CD4-positive, alpha-beta T cell (primary cell): ENCODE measurements around the gene PDE3B. TPM values are rescaled to one million over a fixed set of nuclear protein-coding genes. Genes with fewer than 3 reads are reported as not detected.

ENCODE experiments used
- ATAC-seq: fragments of 200-7000 bp; cut with Tn5 transposase; one replicate; pipeline ENCODE4 v1.10.0; 2022; ENCODE audit warnings: mild to moderate bottlenecking; ENCODE audit not compliant: poor library complexity
- CTCF ChIA-PET: fragments of 350-600 bp; sonication (Branson Sonifier 250); formaldehyde crosslinking; loops from one replicate; lab custom pipeline; 2021; ENCODE audit warnings: antibody characterized with exemption, inconsistent platforms; lab: Charles Lee
- POLR2A ChIA-PET: fragments of 350-600 bp; sonication (Branson Sonifier 250); formaldehyde crosslinking; loops from one replicate; lab custom pipeline; 2021; ENCODE audit warnings: antibody characterized with exemption, inconsistent platforms; lab: Charles Lee
- DNase-seq, 14 experiments: peaks; one replicate each; pipeline ENCODE4 v3.0.0-alpha.2; 2013 to 2020; ENCODE audit warnings: mixed read lengths in 2 of 14
- H3K27ac ChIP-seq, 2 donors: one replicate each; pipeline versions ENCODE4 v1.5.1 to v1.7.0; 2013; ENCODE audit warnings: low read length in 2 of 2, low read depth in 1 of 2, mild to moderate bottlenecking in 1 of 2
- H3K27me3 ChIP-seq, 2 experiments: 1 replicate in 1 of 2; 2 replicates in 1 of 2; pipeline versions ENCODE4 v1.6.1 to v1.7.0; 2013; ENCODE audit warnings: low read length in 2 of 2, control low read depth in 1 of 2, mild to moderate bottlenecking in 1 of 2, moderate library complexity in 1 of 2; ENCODE audit not compliant: insufficient read depth in 2 of 2, control insufficient read depth in 1 of 2
- H3K36me3 ChIP-seq: one replicate; pipeline ENCODE4 v1.6.1; 2013; ENCODE audit warnings: low read length, control low read depth; ENCODE audit not compliant: insufficient read depth
- H3K4me1 ChIP-seq: one replicate; pipeline ENCODE4 v1.6.1; 2013; ENCODE audit warnings: low read length, control low read depth; ENCODE audit not compliant: insufficient read depth
- H3K4me3 ChIP-seq: one replicate; pipeline ENCODE4 v1.5.1; 2013; ENCODE audit warnings: mild to moderate bottlenecking, low read length, moderate library complexity
- H3K9me3 ChIP-seq, 2 experiments: 1 replicate in 1 of 2; 2 replicates in 1 of 2; pipeline versions ENCODE4 v1.6.1 to v1.7.0; 2013; ENCODE audit warnings: low read length in 2 of 2, mild to moderate bottlenecking in 2 of 2, control low read depth in 1 of 2, moderate library complexity in 1 of 2; ENCODE audit not compliant: control insufficient read depth in 1 of 2, insufficient read depth in 1 of 2
- H3K27ac Mint-ChIP-seq: one replicate; pipeline ENCODE4 v1.8.0; 2020; ENCODE audit warnings: mixed read lengths
- H3K27me3 Mint-ChIP-seq: one replicate; pipeline ENCODE4 v1.8.0; 2021; ENCODE audit warnings: mixed read lengths
- H3K36me3 Mint-ChIP-seq: one replicate; pipeline ENCODE4 v1.8.0; 2021; ENCODE audit warnings: low read depth, mixed read lengths
- H3K4me1 Mint-ChIP-seq: one replicate; pipeline ENCODE4 v1.8.0; 2021; ENCODE audit warnings: low read depth, mixed read lengths
- H3K4me3 Mint-ChIP-seq: one replicate; pipeline ENCODE4 v1.8.0; 2020; ENCODE audit warnings: mild to moderate bottlenecking, mixed read lengths
- H3K9me3 Mint-ChIP-seq: one replicate; pipeline ENCODE4 v1.8.0; 2020; ENCODE audit warnings: mixed read lengths
- CTCF ChIP-seq: fragments of 200-600 bp; IDR thresholded peaks from one replicate; pipeline ENCODE4 v1.8.0; 2022; ENCODE audit warnings: antibody characterized with exemption, mild to moderate bottlenecking
- intact Hi-C, 2 experiments: fragments of 100-400 bp; cut with DNase I in 1 of 2; cut with micrococcal nuclease in 1 of 2; formaldehyde crosslinking; loops; one replicate each; pipeline versions ENCODE4 v1.15.1 to v1.9.0; 2023 to 2025; cut with DNase I, micrococcal nuclease
- total RNA-seq, 174 experiments: library from RNA in 2 of 174; stranded (reverse) in 2 of 174; gene quantifications; one replicate each; pipeline ENCODE4 v1.2.3 and lab custom pipeline; 2021 to 2026

PDE3B gene
- total RNA-seq, 2 experiments from 2014 or later, result 103 to 106 TPM

GRCh38 chr11:14722496-14722895, 78.9 kb downstream of the PDE3B start:
- no peak for TF ChIP-seq CTCF
- ChIA-PET POLR2A (interaction anchor here (0.9 to 1.6 kb wide), 2 partner anchors 10 to 43 kb away, joined by 3 to 12 read pairs; no protein-coding TSS in a partner anchor), CTCF (no interaction called here)
- Histone ChIP-seq H3K9me3 (no peaks in the 10 kb centered on the region), H3K27me3 (no peaks in the 10 kb centered on the region), H3K36me3 (no peaks in the 10 kb centered on the region), H3K4me3 (no peak overlapping the region), H3K4me1 (no peaks in the 10 kb centered on the region), H3K27ac (no peak overlapping the region)
- Mint-ChIP-seq H3K27ac (no peak overlapping the region), H3K27me3 (no peaks in the 10 kb centered on the region), H3K4me1 (peaks cover 40% of the 10 kb centered on the region), H3K4me3 (no peak overlapping the region), H3K36me3 (no peaks in the 10 kb centered on the region), H3K9me3 (peaks cover 3% of the 10 kb centered on the region)
- intact Hi-C loops, result no loop called here
- ATAC-seq, result no peak
- DNase-seq, result no peak

GRCh38 chr11:14725150-14725549, 81.5 kb downstream of the PDE3B start:
- ChIA-PET POLR2A (no interaction called here), CTCF (interaction anchor here (0.9 kb wide), 1 partner anchor 85 kb away, joined by 3 read pairs; no protein-coding TSS in a partner anchor)
- Histone ChIP-seq H3K4me1 (no peaks in the 10 kb centered on the region), H3K4me3 (no peak overlapping the region), H3K36me3 (no peaks in the 10 kb centered on the region), H3K27ac (no peak overlapping the region), H3K9me3 (no peaks in the 10 kb centered on the region), H3K27me3 (no peaks in the 10 kb centered on the region)
- peaks cover 3% of the 10 kb centered on the region for H3K36me3 Mint-ChIP-seq
- TF ChIP-seq CTCF, result no peak
- intact Hi-C loops, result loop anchor here (5.0 kb wide), 2 partner anchors 42 to 47 kb away; no protein-coding TSS in a partner anchor
- peaks cover 3% of the 10 kb centered on the region for H3K9me3 Mint-ChIP-seq
- no peak overlapping the region for H3K4me3 Mint-ChIP-seq
- ATAC-seq (no peak), DNase-seq (no peak)
- no peak overlapping the region for H3K27ac Mint-ChIP-seq
- H3K27me3 Mint-ChIP-seq, result no peaks in the 10 kb centered on the region
- peaks cover 61% of the 10 kb centered on the region for H3K4me1 Mint-ChIP-seq

- Histone ChIP-seq H3K9me3 (no peaks in the 10 kb centered on the region), H3K27me3 (no peaks in the 10 kb centered on the region), H3K36me3 (no peaks in the 10 kb centered on the region), H3K27ac (no peak overlapping the region), H3K4me1 (no peaks in the 10 kb centered on the region), H3K4me3 (no peak overlapping the region)
- ATAC-seq (no peak), DNase-seq (no peak)
- Mint-ChIP-seq H3K36me3 (peaks cover 4% of the 10 kb centered on the region), H3K4me3 (no peak overlapping the region), H3K27ac (peak overlapping the region; percentile 52), H3K4me1 (peaks cover 70% of the 10 kb centered on the region), H3K27me3 (no peaks in the 10 kb centered on the region), H3K9me3 (peaks cover 3% of the 10 kb centered on the region)
- POLR2A ChIA-PET, result interaction anchor here (1.0 to 1.4 kb wide), 2 partner anchors 24 to 83 kb away, joined by 3 read pairs; no protein-coding TSS in a partner anchor
- intact Hi-C loops, result loop anchor here (5.0 kb wide), 2 partner anchors 40 to 45 kb away; no protein-coding TSS in a partner anchor
- no peak for TF ChIP-seq CTCF
- CTCF ChIA-PET, result interaction anchor here (1.3 kb wide), 1 partner anchor 10 kb away, joined by 5 read pairs; no protein-coding TSS in a partner anchor
Measured at GRCh38 chr11:14727215-14727614, 83.6 kb downstream of the PDE3B start.
